Breast epithelium (tissue), 3 donors: ENCODE data around the gene SLC39A6.

Experiments used
- POLR2A ChIP-seq: fragments of 450-650 bp; IDR thresholded peaks from one replicate; pipeline ENCODE4 v1.6.1; 2016; ENCODE audit warnings: antibody characterized with exemption, mild to moderate bottlenecking, moderate library complexity
- POLR2AphosphoS5 ChIP-seq, 3 donors: sonication (generic); formaldehyde crosslinking; IDR thresholded peaks; one replicate each; pipeline ENCODE4 v1.6.1; 2017; ENCODE audit warnings: antibody characterized with exemption in 3 of 3

DNA sequence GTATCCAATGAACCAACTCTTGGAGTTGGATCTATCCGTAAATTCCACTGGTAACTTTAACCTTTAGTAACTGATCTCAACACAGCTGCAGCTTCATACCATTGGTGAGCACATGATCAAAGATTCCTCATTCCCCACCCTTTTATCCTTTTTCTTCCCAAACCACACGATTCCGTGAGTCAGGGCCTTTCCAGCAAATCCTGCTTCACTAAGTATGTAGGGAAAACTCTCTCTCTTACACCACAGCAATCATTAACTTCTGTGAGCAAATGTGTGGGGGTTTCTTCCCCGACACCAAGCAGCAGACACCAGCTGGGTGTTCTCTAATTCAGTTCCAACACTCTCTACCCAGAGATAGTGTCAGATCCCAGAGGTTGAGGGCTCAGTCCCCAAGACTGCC is 24.1 kb upstream of the SLC39A6 start:
- TF ChIP-seq POLR2AphosphoS5 (IDR thresholded peaks at IDR 0.05) (no peak), POLR2A (no peak)
